ENCODE data around the gene SH2D7.
A peak's percentile ranks its signal among the peaks of the same experiment; 100 is the strongest.

Gene SH2D7

GRCh38 chr15:78092261-78093041, at the start of gene SH2D7:
Gene SH2D7, plus strand, starts transcription at chr15:78092561. Its CDS starts 24 bp downstream, at chr15:78092585.
- DNase-seq = no peak

DNA sequence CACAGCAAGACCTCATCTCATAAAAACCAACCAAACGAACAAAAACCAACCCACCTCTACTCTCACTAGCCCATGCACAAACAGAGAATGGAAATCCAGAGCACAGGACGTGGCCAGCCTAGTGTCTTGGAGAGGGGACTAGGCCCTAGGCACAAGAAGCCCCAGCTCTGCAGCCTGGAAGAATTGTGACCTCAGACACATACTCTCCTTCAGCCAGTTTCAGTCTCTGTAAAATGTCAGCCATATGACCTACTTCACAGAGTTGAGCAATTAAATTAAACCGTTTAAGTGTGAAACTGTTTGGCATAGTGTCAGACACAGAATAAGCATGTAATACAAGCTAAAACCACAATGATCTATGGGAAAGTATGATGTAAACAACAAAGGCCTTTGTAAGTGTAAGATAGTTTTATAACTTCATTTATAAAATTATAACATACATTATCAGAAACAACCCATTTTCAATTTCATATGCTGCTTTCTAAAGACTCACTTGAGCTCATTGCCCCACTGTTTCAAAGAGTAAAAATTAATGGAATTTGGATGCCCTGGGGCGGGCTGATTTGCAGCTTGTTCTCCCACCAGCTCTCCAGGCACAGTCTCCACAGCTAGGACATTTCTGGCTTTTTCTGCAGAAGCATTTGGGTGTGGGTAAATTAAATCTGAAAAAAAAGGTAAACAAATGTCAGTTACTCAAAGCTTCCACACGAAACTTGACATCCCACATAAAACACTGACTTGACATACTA, 47.8 kb upstream of the SH2D7 start:
- no peak for DNase-seq

- no peak for DNase-seq
These were observed 47.2 kb upstream of the SH2D7 start for GRCh38 chr15:78045189-78045588.

GRCh38 chr15:78046796-78047341, 45.5 kb upstream of the SH2D7 start:
- DNase-seq = no peak

GRCh38 chr15:78047761-78048627, 44.4 kb upstream of the SH2D7 start:
- no peak for DNase-seq

DNA sequence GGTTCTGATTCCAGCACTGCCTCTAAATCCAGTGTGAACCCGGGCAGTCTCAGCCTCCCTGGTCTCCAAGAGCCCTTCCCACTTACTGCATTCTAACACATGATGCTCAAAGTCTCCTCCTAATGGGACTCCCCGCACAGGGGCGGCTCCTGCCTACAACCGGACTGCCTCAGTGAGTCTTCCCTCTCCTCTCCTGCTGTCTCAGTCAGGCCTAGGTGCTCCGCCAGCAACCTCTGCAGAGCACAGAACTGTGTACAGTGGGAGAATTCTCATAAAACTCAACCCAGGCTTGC, 43.8 kb upstream of the SH2D7 start:
- DNase-seq = no peak

GRCh38 chr15:78049691-78050440, 42.5 kb upstream of the SH2D7 start:
- peak in 1 of 2 donors; percentile 72 for DNase-seq

DNA sequence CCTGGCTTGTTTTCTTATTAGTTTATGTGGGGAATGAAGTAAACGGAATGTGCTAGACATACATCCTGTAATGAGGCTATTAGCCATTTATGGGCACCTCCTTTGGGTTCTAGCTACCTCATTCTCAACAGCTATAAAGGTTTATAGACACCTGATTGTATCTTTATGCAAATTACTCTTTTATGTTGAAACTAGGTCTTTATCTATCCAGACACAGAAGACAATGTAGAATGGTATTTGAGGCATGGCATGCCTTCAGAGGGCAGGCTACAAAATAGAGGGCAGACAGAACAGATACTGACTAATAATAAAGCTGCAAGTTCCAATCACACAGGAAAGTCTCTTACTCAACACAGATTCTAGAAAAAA, 41.9 kb upstream of the SH2D7 start:
- DNase-seq = no peak

DNA sequence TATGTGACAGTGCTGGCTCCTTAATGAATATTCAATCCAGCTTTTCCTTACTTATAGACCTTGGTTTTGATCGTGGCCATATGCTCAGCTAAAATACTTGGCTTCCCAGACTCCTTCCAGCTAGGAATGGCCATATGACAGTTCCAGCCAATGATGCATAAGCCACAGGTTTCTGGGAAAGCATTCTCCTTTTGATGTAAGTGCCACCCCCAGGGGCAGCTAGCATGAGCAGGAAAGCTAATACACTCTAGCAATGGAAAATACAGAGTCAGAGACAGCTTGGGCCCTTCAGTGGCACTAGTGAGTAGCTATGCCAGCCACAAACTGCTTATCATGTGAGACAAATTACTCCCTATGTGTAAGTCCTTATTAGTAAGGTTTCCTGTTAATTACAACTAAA, 41.5 kb upstream of the SH2D7 start:
- no peak for DNase-seq

DNA sequence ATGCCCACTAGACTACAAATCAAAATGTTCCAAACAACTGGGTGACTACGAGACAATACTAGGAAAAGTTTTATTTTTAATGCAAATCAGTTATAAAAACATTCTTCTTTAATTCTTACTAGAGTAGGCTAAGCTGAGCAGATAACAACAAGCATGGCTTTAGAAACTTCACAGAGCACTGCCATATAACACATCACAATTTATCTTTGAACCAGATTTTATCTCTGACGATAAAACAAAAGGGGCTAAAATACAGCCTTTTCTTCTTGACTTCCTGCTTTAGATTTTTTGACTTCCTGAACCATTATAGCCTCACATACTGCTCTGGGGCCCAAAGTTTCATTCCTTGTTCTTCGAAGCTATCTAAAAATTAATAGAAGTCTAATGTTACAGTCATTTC, 40.8 kb upstream of the SH2D7 start:
- DNase-seq = no peak

GRCh38 chr15:78052001-78052401, 40.4 kb upstream of the SH2D7 start:
- DNase-seq = no peak

- no peak for DNase-seq
These were observed 39.8 kb upstream of the SH2D7 start for GRCh38 chr15:78052545-78052944.

GRCh38 chr15:78054518-78054917, 37.8 kb upstream of the SH2D7 start:
- DNase-seq = no peak

GRCh38 chr15:78054966-78055365, 37.4 kb upstream of the SH2D7 start:
- no peak for DNase-seq

- DNase-seq = peak in 1 of 2 donors; percentile 86
These were observed 36.2 kb upstream of the SH2D7 start for GRCh38 chr15:78055919-78056713.

GRCh38 chr15:78056714-78057269, 35.6 kb upstream of the SH2D7 start:
- peak in 1 of 2 donors; percentile 81 for DNase-seq

- DNase-seq = no peak
These were observed 34.6 kb upstream of the SH2D7 start for GRCh38 chr15:78057803-78058202.

- no peak for DNase-seq
These were observed 33.9 kb upstream of the SH2D7 start for GRCh38 chr15:78058401-78058935.

DNA sequence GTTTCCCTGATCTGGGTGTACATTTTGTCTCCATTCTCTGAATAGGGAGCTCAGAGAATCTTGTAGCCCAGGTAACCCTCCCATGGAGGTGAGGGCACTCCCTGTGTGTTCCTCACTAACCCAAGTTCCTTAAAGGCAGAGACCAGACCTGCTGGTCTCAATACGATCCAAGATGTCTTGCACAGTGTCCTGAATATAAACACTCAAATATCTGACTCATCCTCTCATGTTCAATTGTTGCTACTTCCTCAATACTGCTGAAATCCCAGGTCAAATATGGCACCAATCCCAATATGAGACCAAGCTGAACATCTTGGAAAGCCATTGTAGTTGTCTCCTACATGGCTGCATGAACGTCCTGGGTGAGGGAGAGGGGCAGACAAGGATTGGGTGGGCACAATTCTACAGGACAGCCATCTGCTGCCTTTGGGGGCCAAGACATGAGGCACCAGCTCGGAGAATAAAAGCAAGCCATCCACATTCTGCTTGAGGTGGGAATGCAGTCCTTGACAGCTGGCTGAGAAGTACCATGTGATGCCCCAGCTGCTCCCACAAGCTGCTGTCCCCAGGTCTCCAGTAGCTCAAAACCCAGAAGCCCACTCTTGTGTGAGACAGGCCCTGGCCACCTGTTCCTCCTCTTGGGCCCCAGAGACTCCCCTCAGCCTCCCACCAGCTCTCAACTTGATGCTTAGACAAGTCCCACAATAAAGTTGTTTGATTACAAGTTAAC, 33.1 kb upstream of the SH2D7 start:
- DNase-seq = no peak

GRCh38 chr15:78060232-78060631, 32.1 kb upstream of the SH2D7 start:
- DNase-seq = no peak
